NOMO-1 treated with dmso at 0.1 percent for 144 hours (cell line): ENCODE results near the gene LENEP.

Source experiments
- DNase-seq: peaks from one replicate; lab custom pipeline; 2025; ENCODE audit not compliant: unreplicated experiment; lab: John Stamatoyannopoulos, UW

Gene LENEP

GRCh38 chr1:154960446-154961136 is 32.8 kb upstream of the LENEP start:
- no peak for DNase-seq

DNA sequence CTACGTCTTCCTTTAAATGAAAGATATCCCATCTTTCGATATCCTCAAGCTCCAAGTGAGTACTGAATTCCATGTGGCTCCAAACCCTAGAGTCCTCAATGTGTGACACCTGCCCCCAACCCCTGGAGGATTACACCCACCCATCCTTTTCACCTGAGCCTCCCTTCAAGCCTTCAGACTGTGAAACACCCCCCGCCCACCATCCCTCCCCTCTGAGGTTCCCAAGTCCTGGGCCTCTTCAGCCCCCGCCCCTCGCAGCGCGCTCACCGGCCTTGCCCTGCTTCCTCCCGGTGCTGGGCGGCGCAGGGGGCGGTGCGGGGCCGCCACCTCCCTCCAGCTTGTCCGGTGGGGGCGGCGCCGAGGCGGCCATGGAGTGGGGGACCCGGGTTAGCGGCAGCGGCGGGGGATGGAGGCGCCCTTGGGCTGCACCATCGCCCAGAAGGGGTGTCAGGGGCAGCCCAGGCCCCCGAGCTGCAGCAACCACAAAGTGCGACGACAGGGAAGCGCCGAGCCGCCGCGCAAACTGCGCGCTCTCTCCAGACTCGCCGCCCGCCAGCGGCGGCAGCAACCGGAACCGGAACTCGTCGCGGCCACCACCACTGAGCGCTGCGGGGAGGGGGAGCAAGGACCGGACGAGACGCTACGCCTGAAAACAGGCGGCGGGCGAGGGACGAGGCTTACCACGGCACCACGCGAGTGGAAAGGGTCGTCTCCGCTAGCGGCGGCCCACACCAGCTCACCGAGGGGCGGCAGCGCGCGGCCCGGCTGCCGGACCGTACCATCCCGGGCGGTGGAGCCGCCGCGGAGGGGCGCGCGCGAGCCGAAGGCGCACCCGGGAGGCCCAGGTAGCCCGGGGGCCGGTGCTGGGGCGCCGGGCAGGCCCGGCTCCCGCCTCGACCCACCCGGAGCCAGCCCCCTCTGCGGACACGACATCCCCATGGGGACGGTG is 31.9 kb upstream of the LENEP start, which contains the start of gene PYGO2:
Gene PYGO2 (minus strand): TSS at position 576 of the 949 bp plus-strand sequence. CDS start 206 bp downstream, at position 370.
- DNase-seq = peak; percentile 73

GRCh38 chr1:154962156-154962749 is 31.1 kb upstream of the LENEP start:
- DNase-seq = no peak

- no peak for DNase-seq
Measured at GRCh38 chr1:154962795-154963330, 30.5 kb upstream of the LENEP start.

DNA sequence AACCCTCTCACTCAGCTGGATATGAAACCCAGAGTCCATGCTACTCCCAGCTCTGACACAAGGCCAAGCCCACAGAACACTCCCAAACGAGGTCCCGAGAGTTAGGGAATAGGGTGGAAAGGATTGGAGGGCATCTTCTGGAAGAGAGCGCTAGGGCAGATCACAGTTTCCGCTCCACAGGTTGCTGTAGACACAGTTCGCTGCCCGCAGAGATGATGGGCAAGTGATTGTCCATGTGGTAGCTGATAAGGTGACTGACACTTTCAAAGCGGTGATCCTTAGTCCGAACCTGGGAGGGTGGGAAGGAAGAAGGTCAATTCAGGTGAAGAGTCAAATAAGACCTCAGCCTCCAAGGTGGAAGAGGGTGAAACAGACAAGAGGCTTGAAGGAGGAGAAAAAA is 29.7 kb upstream of the LENEP start:
- no peak for DNase-seq

DNA sequence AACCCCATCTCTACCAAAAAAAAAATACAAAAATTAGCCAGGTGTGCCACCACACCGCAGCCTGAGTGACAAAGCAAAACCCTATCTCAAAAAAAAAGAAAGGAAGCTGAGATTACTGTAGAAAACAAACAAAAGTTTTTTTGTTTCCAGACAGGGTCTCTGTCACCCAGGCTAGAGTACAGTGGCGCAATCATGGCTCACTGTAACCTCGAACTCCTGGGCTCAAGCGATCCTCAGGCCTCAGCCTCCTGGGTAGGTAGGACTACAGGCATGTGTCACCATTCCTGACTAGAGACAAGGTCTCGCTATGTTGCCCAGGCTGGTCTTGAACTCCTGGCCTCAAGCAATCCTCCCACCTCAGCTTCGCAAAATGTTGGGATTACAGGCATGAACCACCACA is 29.0 kb upstream of the LENEP start:
- DNase-seq = no peak

DNA sequence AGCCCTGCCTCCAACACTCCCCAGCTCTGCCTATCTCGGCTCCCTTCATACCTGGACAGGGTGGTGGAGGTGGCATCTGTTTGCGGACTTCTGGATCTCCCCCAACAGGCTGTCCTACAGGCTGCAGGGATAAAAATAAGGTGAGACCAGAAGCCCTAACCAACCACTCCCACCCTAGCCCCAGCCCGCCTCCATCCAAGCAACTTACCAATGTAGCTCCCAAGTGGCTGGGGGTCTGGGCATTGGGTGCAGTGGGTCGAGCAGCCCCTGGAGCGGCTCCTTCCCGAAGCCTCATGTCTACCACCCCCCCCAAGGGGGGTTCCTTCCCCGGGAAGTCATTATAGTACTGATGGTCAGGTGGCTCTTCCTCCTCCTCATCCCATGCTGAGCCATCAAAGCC is 27.3 kb upstream of the LENEP start:
- no peak for DNase-seq

DNA sequence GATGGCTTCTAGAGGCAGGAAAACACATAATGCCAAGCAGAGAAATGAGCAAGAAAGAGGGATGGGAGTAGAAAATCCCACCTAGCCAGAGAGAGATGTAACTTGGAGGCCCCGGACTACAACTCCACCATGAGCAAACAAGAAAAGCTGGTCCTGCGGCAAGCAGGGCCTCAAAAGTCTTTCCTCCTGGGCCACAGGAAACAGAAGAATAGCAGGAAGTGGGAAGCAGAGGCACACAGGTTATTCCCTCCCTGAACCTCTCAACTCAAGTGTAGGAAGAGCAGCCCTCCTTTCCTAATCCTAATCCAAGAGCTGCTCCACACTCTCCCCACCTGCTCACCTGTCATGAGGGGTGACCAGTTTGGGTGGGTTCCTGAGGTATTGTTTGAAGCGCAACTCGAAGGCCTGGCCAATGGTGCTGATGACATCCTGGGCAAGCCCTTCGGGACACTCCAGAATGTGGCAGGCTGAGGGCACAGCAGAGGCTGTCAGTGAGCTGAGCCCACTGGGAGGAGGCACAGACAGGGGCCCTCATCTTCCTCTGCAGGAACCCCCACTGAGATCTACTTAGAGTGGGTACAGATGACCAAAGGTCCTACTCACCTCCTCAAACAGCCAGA is 25.9 kb upstream of the LENEP start:
- no peak for DNase-seq

- DNase-seq = no peak
Measured at GRCh38 chr1:154968731-154969130, 24.7 kb upstream of the LENEP start.

DNA sequence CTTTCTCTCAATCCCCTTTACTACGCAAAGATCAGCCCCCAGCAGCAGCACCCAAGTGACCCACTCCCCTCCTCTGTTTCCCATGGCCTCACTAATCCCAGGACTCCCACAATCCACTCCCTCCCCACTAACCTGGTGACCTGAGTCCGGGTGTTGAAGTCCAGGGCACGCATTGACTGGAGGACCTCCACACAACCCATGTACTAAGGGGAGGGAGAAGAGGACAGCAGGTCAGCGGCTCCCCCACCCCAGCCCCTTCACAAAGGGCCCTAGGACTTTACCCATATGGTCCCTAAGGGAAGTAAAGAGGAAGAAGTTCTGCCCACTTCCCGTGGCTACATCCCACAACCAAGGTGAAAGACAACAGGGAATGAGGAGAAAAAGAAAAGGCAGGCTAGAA is 24.1 kb upstream of the LENEP start:
- DNase-seq = no peak

DNA sequence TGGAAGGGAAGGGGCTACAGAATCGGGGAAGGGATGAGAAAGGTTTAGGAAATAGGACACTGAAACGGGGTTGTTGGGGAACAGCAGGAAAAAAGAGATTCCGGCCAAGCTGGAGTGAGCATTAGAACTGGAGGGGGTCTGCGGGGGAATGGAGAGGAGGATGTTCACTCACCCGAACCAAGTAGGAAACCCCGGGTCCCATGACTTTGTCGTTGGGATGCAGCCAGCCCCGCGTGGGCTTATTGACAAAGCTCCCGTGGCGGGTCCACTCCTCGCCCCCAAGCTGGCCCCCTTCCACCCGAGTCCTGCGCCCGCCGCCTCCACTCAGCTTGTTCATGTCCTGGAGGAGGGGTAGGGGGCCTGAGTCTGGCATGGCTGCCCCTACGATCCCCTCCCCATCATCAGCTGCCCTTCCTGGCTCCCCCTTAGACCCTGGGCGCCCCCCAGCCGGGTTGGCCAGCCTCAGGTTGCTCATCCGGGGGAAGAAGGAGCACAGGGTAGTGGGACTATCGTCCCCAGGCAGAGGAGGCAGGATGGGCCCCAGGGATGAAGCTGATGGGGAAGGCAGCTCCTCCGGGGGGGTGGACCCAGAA is 23.4 kb upstream of the LENEP start:
- no peak for DNase-seq

DNA sequence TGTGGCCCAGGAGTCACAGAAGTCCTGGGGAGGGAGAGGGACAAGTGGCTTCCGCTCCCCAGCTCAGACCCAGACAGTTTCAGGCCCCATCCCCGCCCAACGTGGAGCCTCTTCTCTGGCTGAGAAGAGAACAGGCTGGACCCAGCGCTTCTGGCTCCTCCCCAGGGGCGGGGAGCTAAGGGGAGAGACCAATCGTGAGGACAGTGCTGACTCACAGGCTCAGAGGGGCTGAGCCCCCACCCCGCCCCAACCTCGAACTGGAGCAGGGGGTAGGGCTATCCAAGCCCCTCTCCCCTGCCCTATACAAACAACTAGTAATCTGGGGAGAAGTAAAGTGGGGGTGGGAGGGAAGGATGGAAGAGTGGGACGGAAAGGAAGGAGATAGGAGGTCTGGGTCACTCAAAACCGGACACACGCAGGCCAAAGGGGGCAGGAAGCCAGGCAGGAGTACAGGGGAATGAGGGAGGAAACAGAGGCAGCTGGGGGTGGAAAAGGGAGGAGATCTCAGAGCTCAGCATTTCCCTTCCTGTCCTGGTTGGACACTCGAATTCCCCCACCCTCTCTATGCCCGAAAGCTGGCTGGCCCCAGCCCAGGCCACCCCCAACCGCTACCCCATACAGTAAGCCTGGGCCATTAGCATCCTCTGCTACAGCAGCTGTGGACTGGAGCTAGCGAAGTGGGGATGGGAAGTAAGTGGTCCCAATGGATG is 22.6 kb upstream of the LENEP start, which contains the start of gene SHC1:
Gene SHC1 (minus strand): TSS at position 117 of the 710 bp plus-strand sequence. CDS start 221 bp downstream, outside the sequence.
- no peak for DNase-seq

- DNase-seq = no peak
Measured at GRCh38 chr1:154971341-154971998, 21.9 kb upstream of the LENEP start.

DNA sequence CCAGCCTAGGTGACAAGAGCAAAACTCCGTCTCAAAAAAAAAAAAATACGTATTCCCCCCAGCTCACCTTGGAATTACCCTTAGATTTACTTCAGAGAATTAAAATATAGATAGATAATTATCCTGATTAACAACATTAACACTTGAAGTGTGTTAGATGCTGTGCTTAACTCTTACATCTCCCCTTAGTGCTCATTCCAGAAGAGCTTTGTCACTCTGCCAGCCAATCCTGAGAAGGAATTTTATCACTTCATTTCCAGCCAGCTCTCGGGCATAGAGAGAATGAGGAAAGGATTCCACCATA is 21.2 kb upstream of the LENEP start:
- no peak for DNase-seq

DNA sequence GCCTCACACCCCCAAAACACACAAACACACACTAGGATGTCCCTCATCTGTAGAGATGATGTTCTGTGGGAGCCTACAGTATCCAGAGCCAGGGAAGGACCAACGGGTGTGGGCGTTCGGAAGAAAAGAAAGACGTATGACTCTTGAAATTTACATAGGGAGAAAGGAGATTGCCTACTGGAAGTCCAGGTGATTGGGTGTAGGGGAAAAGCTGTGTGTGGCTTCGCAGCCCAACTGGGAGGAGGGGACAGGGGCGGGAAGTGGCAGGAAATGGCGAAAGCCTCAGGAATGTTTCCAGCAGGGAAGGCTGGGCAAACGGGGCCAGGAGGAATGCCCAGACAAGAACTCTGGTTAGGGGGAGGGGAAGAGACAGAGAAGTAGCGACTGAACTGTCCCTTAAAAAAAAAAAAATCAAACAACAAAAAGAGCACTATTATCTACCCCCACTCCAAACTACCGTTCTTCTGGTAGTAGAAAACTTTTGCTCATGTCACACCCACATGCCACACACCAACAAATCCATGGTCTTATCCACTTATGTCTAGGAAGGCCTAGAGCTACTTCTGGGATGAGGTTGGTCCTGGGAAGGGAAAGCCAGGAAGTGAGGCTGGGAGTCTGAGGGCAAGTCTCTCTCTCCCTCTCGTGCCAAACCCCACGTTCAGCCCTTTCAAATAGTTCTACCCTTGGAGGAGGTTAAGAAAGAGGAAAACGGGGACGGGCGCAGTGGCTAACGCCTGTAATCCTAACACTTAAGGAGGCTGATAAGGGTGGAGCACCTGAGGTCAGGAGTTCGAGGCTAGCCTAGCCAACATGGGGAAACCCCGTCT is 20.7 kb upstream of the LENEP start:
- DNase-seq = no peak

DNA sequence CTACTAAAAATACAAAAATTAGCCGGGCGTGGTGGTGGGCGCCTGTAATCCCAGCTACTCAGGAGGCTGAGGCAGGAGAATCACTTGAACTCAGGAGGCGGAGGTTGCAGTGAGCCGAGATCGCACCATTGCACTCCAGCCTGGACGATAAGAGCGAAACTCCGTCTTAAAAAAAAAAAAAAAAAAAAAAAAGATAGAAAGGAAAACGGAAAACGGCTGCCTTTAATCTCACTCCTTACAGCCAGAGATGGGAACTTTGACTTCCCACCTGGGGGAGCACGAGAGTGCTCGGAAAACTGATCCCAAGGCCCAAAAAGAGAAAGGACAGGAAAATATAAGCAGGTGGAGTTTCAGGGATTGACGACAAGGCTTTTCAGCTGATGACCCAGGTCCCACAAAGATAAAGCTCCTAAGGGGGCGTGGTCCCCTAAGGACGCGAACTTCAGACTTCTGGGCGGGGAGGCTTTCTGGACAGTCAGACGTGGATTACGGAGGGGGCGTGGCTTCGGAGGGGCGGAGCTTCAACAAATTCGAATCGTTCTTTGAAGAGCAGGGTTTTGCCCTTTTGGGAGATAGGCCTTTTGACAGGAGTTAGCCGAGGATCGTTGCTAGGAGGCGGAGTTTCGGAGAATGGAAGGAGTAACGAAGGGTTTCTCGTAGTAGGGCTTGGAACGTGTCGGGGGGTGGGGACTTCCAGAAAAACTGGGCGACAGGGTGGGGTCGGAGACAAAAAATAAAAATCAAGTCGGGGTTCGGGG is 19.9 kb upstream of the LENEP start:
- peak; percentile 98 for DNase-seq

DNA sequence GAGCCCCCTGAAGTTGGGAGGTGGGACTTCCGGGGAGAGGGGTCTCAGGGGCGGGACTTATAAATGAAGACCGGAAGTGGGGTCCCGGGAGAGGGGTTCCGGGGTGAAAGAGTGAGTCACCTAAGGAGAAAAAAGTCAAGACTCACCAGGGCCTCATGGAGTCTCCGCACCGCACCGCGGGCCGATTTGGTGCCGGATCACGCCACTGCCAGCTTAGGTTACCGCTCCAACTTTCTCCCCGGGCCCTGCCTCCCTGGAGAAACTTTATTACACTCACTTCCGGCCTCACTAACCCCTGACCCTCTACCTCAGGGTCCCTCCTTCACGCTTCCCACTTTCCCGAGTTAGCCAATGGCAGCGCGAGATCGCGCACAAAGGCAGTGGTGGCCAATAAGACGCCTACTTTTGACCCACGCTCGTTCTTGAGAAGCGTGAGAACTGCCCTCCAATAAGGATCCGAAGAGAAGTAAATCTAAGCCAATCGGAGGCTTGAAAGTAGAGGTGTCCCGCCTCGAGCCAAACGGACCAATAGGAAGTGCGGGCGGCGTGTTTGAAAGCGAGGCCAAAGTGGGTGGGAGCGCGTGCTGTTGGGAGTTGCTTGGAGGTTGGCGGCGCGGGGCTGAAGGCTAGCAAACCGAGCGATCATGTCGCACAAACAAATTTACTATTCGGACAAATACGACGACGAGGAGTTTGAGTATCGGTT is 19.1 kb upstream of the LENEP start, which contains the start of gene CKS1B:
Gene CKS1B (plus strand): TSS at position 580 of the 706 bp plus-strand sequence. CDS start 65 bp downstream, at position 645.
- DNase-seq = peak; percentile 99
